ENCODE data around the gene RNU6-7.
A peak's percentile ranks its signal among the peaks of the same experiment; 100 is the strongest.

RNU6-7 gene

GRCh38 chr14:32201816-32202490, at the start of gene RNU6-7:
RNU6-7 (plus strand) TSS chr14:32202045.
- DNase-seq (ENCODE audit: low spot score): peak; percentile 45

DNA sequence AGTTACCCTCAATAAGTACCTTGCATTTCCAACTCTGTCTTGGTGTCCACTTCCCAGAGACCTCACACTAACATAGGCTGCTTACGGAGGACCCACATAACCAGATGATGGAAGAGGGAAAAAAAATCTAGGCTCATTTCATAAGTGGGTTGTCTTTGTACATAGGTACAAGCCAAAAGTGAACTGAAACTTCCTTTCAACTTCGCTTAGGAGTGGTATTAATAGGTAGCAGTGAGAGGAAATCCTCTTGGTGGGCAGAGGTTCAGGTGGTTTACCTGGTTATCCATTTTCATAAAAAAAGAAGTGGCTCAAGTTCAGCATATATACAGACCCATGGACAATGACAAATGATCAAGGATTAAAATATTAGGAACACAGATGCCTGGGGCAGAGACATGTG, 35.8 kb upstream of the RNU6-7 start:
- DNase-seq (ENCODE audit: low spot score): no peak

- no peak for DNase-seq (ENCODE audit: low spot score)
Observed at GRCh38 chr14:32166924-32167323, 34.9 kb upstream of the RNU6-7 start.

- DNase-seq (ENCODE audit: low spot score): no peak
Observed at GRCh38 chr14:32167907-32168306, 33.9 kb upstream of the RNU6-7 start.

GRCh38 chr14:32169191-32169590, 32.7 kb upstream of the RNU6-7 start:
- DNase-seq (ENCODE audit: low spot score): no peak

DNA sequence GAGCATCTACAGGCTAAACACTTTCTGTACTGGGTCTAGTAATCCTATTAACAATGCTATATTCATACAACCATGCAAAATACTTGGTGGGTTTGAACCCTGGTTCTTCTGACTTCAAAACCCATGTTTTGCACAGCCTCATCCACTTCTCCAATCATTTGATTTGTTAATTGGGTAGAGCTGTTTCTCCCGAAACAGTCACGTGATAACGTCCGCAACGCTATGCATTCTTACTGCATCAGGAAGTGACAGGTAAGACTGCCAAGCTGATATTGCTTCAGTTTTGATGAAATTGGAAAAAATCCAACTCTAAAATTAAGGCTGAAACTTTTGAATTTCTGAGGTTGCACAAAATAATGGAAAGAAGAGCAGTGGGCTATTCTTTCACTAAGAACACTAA, 30.4 kb upstream of the RNU6-7 start:
- DNase-seq (ENCODE audit: low spot score): no peak

- DNase-seq (ENCODE audit: low spot score): no peak
Observed at GRCh38 chr14:32183151-32184058, 18.4 kb upstream of the RNU6-7 start.

DNA sequence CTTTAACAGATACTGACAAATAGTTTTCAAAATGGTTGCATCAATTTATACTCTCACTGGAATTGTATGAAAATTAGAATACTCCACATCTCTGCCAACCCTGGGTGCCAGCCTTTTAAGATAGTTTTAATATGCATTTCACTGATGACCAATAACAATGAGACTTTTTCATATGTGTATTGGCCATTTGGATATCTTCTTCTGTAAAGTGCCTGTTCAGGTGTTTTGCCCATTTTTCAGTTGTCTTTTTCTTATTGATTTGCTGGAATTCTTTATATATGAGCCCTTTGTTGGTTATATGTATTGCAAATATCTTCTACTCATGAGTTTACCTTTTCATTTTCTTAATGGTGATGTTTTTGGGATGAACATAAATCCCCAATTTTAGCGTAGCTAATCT, 16.7 kb upstream of the RNU6-7 start:
- DNase-seq (ENCODE audit: low spot score): no peak

GRCh38 chr14:32186248-32186647, 15.6 kb upstream of the RNU6-7 start:
- DNase-seq (ENCODE audit: low spot score): no peak

DNA sequence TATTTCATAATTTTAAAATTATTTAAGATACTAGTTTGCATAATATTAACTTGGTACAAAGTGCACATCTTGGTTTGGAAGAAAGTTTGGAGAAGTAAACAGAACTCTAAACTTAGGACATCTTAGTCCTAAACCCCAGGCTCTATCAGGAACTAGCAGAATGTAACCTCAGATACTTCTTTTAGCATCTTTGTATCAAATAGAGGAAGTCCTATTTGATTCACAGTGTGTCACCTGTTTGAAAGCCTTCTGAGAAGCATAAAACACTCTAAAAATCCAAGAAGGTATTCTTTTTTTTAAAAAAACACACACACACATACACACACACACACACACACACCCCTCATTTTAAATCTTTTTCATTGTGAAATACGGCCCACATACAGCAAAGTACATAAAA, 12.0 kb upstream of the RNU6-7 start:
- DNase-seq (ENCODE audit: low spot score): no peak

DNA sequence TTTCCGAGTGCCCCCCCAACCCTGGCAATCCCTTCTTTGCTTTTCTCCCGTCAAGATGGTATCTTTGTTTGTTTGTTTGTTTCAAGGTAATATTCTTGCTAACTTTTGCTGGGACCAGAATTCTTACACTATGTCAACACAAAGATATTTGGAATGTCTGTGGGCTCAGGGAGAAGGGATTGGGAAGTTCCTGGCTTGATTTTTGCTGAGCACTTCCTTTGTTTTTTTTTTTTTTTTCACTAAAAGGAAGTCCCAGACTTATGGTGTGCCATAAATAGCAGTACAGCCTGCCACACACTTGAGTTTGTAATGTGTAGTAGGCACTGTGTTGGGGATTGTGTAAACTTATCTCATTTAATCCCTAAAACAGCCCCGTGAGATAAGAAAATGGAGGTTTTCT, 11.2 kb upstream of the RNU6-7 start:
- no peak for DNase-seq (ENCODE audit: low spot score)

- no peak for DNase-seq (ENCODE audit: low spot score)
Observed at GRCh38 chr14:32192712-32193373, 9.0 kb upstream of the RNU6-7 start.

GRCh38 chr14:32193532-32193931, 8.3 kb upstream of the RNU6-7 start:
- no peak for DNase-seq (ENCODE audit: low spot score)

GRCh38 chr14:32195636-32196035, 6.2 kb upstream of the RNU6-7 start:
- no peak for DNase-seq (ENCODE audit: low spot score)

GRCh38 chr14:32197919-32198318, 3.9 kb upstream of the RNU6-7 start:
- DNase-seq (ENCODE audit: low spot score): no peak

GRCh38 chr14:32200368-32201192, 1.3 kb upstream of the RNU6-7 start:
- no peak for DNase-seq (ENCODE audit: low spot score)

DNA sequence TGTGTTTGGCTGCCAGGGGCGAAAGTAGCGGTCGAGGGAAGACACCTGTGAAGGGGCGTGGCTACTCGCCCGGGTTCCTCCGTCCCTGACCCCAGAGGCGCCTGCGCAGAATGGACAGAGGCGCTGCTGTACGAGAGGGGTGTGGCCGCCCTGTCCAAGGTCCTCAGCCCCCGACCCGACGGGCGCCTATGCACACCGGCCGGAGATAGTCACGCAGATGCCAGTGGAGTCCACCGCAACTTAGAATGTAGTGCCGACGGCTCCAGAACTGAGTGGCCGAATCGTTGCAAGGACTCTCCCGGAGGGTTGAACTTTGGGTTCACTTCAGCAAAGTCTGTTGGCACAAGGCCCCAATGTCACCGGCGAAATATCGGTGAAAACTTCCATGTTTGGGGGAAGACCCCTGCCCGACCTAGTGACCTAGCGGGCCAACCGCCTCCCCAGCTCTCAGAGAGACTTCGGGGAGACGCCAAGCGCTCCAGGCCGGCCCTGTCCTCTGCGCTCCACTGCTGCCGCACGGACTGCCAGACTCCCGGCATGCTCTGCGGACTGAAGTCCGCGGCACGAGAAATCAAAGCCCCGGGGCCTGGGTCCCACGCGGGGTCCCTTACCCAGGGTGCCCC, 541 bp upstream of the RNU6-7 start:
- peak; percentile 91 for DNase-seq (ENCODE audit: low spot score)

- DNase-seq (ENCODE audit: low spot score): no peak
Observed at GRCh38 chr14:32202491-32202997, 699 bp downstream of the RNU6-7 start.

DNA sequence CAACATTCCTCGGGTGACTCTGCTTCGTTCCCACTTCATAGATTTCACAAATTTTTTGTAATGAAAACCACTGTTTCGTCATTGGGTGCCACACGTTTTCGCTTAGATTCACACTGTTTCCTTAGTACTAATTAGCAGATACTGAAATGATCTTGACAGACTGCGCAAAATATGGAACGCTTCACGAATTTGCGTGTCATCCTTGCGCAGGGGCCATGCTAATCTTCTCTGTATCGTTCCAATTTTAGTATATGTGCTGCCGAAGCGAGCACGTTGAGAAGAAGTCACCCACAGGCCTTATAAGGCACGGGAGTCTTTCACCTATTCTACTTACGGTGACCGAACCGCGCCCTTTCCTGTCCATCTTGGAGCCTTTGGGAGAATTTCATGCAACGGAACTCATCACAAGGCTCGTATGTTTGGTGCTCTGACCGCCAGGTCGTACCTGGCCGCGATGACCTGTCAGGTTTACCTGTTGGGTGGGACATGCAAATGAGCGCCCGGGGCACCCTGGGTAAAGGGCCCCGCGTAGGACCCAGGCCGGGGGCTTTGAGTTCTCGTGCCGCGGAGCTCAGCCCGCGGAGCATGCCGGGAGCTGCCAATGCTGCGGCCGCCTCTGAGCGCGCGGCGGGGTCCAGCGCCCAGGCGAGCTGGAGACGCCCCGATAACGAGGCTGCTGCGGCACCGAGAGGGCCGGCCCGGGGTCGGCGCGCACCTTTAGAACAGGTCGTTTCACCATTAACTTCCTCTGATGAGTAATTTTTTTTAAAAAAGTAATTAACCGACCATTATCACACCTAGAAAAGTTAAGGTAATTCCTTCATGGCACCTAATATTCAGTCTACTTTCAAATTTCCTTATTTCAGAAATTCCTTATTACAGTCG, 1.4 kb downstream of the RNU6-7 start, which contains the start of gene RNU6-8:
RNU6-8 (minus strand) TSS at position 272 of the 885 bp plus-strand sequence.
- peak; percentile 96 for DNase-seq (ENCODE audit: low spot score)

- DNase-seq (ENCODE audit: low spot score): no peak
Observed at GRCh38 chr14:32203928-32204357, 2.1 kb downstream of the RNU6-7 start.
